ENCODE data around the gene THSD4. TPM values are rescaled to one million over a fixed set of nuclear protein-coding genes. Genes with fewer than 3 reads are reported as not detected.

THSD4 gene
- total and polyA plus RNA-seq, 2 donors (not counting 1 experiment from before 2014, with no cell fraction given): 43.1 to 95.5 TPM

- no peak overlapping the region for H2AFZ ChIP-seq (ENCODE audit: low read length)
- no peak for DNase-seq (ENCODE audit: low read depth in 2 of 2)
- TF ChIP-seq EZH2 (IDR thresholded peaks at IDR 0.05; ENCODE audit: low read length, missing control alignments) (no peak), CTCF (conservative IDR thresholded peaks at IDR 0.05 in 1 of 2, IDR thresholded peaks at IDR 0.05 in 1 of 2; ENCODE audit: low read depth in 1 of 2, low read length in 2 of 2) (no peak)
- H3K4me2 ChIP-seq (ENCODE audit: extremely low read depth, insufficient read depth, low read length): no peak overlapping the region
- H3K4me3 ChIP-seq (replicated peaks in 1 of 4; ENCODE audit: control extremely low read depth in 1 of 4, insufficient read depth in 1 of 4, low read depth in 3 of 4, low read length in 4 of 4): no peak overlapping the region
- H3K27me3 ChIP-seq (ENCODE audit: control insufficient read depth, insufficient read depth, low read length): no peaks in the 10 kb centered on the region
- H3K4me1 ChIP-seq (ENCODE audit: control insufficient read depth, extremely low read depth, insufficient read depth, low read length): no peaks in the 10 kb centered on the region
- no peaks in the 10 kb centered on the region for H3K9me3 ChIP-seq (ENCODE audit: control insufficient read depth, insufficient read depth, low read depth, low read length)
- H3K79me2 ChIP-seq (ENCODE audit: control insufficient read depth, insufficient read depth, low read length): no peaks in the 10 kb centered on the region
- no peak overlapping the region for H3K27ac ChIP-seq (ENCODE audit: insufficient read depth, low read length)
- H3K36me3 ChIP-seq (ENCODE audit: control insufficient read depth, insufficient read depth, low read length): peaks cover 4% of the 10 kb centered on the region
- H4K20me1 ChIP-seq (ENCODE audit: control insufficient read depth, extremely low read depth, insufficient read depth, low read length): no peaks in the 10 kb centered on the region
- H3K9ac ChIP-seq (ENCODE audit: insufficient read depth, low read length): no peak overlapping the region
These were observed 144.6 kb downstream of the THSD4 start for GRCh38 chr15:71259866-71260265.

GRCh38 chr15:71261418-71261817, 146.1 kb downstream of the THSD4 start:
- no peak overlapping the region for H3K9ac ChIP-seq (ENCODE audit: insufficient read depth, low read length)
- no peak overlapping the region for H3K27ac ChIP-seq (ENCODE audit: insufficient read depth, low read length)
- H3K79me2 ChIP-seq (ENCODE audit: control insufficient read depth, insufficient read depth, low read length): no peaks in the 10 kb centered on the region
- no peak overlapping the region for H3K4me3 ChIP-seq (replicated peaks in 1 of 4; ENCODE audit: control extremely low read depth in 1 of 4, insufficient read depth in 1 of 4, low read depth in 3 of 4, low read length in 4 of 4)
- H3K36me3 ChIP-seq (ENCODE audit: control insufficient read depth, insufficient read depth, low read length): peaks cover 4% of the 10 kb centered on the region
- H3K9me3 ChIP-seq (ENCODE audit: control insufficient read depth, insufficient read depth, low read depth, low read length): no peaks in the 10 kb centered on the region
- H2AFZ ChIP-seq (ENCODE audit: low read length): no peak overlapping the region
- DNase-seq (ENCODE audit: low read depth in 2 of 2): no peak
- H3K4me1 ChIP-seq (ENCODE audit: control insufficient read depth, extremely low read depth, insufficient read depth, low read length): no peaks in the 10 kb centered on the region
- H4K20me1 ChIP-seq (ENCODE audit: control insufficient read depth, extremely low read depth, insufficient read depth, low read length): no peaks in the 10 kb centered on the region
- TF ChIP-seq EZH2 (IDR thresholded peaks at IDR 0.05; ENCODE audit: low read length, missing control alignments): no peak
- TF ChIP-seq CTCF (conservative IDR thresholded peaks at IDR 0.05 in 1 of 2, IDR thresholded peaks at IDR 0.05 in 1 of 2; ENCODE audit: low read depth in 1 of 2, low read length in 2 of 2): no peak
- no peaks in the 10 kb centered on the region for H3K27me3 ChIP-seq (ENCODE audit: control insufficient read depth, insufficient read depth, low read length)
- no peak overlapping the region for H3K4me2 ChIP-seq (ENCODE audit: extremely low read depth, insufficient read depth, low read length)

- no peaks in the 10 kb centered on the region for H3K36me3 ChIP-seq (ENCODE audit: control insufficient read depth, insufficient read depth, low read length)
- no peaks in the 10 kb centered on the region for H4K20me1 ChIP-seq (ENCODE audit: control insufficient read depth, extremely low read depth, insufficient read depth, low read length)
- no peak overlapping the region for H3K4me2 ChIP-seq (ENCODE audit: extremely low read depth, insufficient read depth, low read length)
- no peak for DNase-seq (ENCODE audit: low read depth in 2 of 2)
- H3K9ac ChIP-seq (ENCODE audit: insufficient read depth, low read length): no peak overlapping the region
- no peak for TF ChIP-seq EZH2 (IDR thresholded peaks at IDR 0.05; ENCODE audit: low read length, missing control alignments)
- TF ChIP-seq CTCF (conservative IDR thresholded peaks at IDR 0.05 in 1 of 2, IDR thresholded peaks at IDR 0.05 in 1 of 2; ENCODE audit: low read depth in 1 of 2, low read length in 2 of 2): no peak
- H3K4me1 ChIP-seq (ENCODE audit: control insufficient read depth, extremely low read depth, insufficient read depth, low read length): no peaks in the 10 kb centered on the region
- no peak overlapping the region for H2AFZ ChIP-seq (ENCODE audit: low read length)
- no peaks in the 10 kb centered on the region for H3K79me2 ChIP-seq (ENCODE audit: control insufficient read depth, insufficient read depth, low read length)
- no peaks in the 10 kb centered on the region for H3K27me3 ChIP-seq (ENCODE audit: control insufficient read depth, insufficient read depth, low read length)
- no peak overlapping the region for H3K27ac ChIP-seq (ENCODE audit: insufficient read depth, low read length)
- no peaks in the 10 kb centered on the region for H3K9me3 ChIP-seq (ENCODE audit: control insufficient read depth, insufficient read depth, low read depth, low read length)
- no peak overlapping the region for H3K4me3 ChIP-seq (replicated peaks in 1 of 4; ENCODE audit: control extremely low read depth in 1 of 4, insufficient read depth in 1 of 4, low read depth in 3 of 4, low read length in 4 of 4)
These were observed 146.6 kb downstream of the THSD4 start for GRCh38 chr15:71261909-71262308.

Measured in fibroblast of lung (primary cell).